C4-2B (cell line): Measurements from ENCODE around the gene P2RX6.

Source experiments
- ZFX ChIP-seq: fragments of 450-650 bp; IDR thresholded peaks from 2 replicates; pipeline ENCODE4 v1.6.1; 2017
- TF ChIP-seq, protein P1 (sequence below): fragments of 450-650 bp; conservative IDR thresholded peaks from 2 replicates; pipeline ENCODE4 v1.5.1; 2017; ENCODE audit warnings: mild to moderate bottlenecking

GRCh38 chr22:21032868-21033688 is 18.1 kb downstream of the P2RX6 start:
- TF ChIP-seq, protein P1, sequence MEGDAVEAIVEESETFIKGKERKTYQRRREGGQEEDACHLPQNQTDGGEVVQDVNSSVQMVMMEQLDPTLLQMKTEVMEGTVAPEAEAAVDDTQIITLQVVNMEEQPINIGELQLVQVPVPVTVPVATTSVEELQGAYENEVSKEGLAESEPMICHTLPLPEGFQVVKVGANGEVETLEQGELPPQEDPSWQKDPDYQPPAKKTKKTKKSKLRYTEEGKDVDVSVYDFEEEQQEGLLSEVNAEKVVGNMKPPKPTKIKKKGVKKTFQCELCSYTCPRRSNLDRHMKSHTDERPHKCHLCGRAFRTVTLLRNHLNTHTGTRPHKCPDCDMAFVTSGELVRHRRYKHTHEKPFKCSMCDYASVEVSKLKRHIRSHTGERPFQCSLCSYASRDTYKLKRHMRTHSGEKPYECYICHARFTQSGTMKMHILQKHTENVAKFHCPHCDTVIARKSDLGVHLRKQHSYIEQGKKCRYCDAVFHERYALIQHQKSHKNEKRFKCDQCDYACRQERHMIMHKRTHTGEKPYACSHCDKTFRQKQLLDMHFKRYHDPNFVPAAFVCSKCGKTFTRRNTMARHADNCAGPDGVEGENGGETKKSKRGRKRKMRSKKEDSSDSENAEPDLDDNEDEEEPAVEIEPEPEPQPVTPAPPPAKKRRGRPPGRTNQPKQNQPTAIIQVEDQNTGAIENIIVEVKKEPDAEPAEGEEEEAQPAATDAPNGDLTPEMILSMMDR = no peak
- TF ChIP-seq ZFX = no peak
